Heart right ventricle (tissue), 16 donors: ENCODE measurements around the gene ARL15. TPM values are rescaled to one million over a fixed set of nuclear protein-coding genes. Genes with fewer than 3 reads are reported as not detected.

Experiments used
- ATAC-seq, 8 donors: fragments of 200-7000 bp; cut with Tn5 transposase; one replicate each; pipeline ENCODE4 v1.9.1; 2020; ENCODE audit warnings: mild to moderate bottlenecking in 8 of 8, moderate library complexity in 8 of 8, moderate number of reproducible peaks in 1 of 8
- DNase-seq, 2 donors: peaks; one replicate each; pipeline ENCODE4 v3.0.0-alpha.2; 2020
- H3K27ac ChIP-seq, 10 donors: fragments of 200-600 bp; sonication (generic) in 2 of 10; one replicate each; pipeline versions ENCODE4 v1.5.0 to v1.8.0; 2020 to 2022; ENCODE audit warnings: mild to moderate bottlenecking in 3 of 10
- H3K27me3 ChIP-seq, 7 donors: fragments of 200-600 bp; one replicate each; pipeline ENCODE4 v1.8.0; 2021 to 2022; ENCODE audit warnings: mild to moderate bottlenecking in 2 of 7
- H3K36me3 ChIP-seq, 9 donors: fragments of 200-600 bp; sonication (generic) in 1 of 9; one replicate each; pipeline versions ENCODE4 v1.5.0 to v1.8.0; 2020 to 2022; ENCODE audit warnings: mild to moderate bottlenecking in 2 of 9
- H3K4me1 ChIP-seq, 9 donors: fragments of 200-600 bp; sonication (generic) in 1 of 9; one replicate each; pipeline versions ENCODE4 v1.5.0 to v1.8.0; 2020 to 2022; ENCODE audit warnings: mild to moderate bottlenecking in 4 of 9
- H3K4me3 ChIP-seq, 10 donors: fragments of 200-600 bp; sonication (generic) in 2 of 10; one replicate each; pipeline versions ENCODE4 v1.5.0 to v1.8.0; 2020 to 2022; ENCODE audit warnings: mild to moderate bottlenecking in 7 of 10, moderate library complexity in 2 of 10
- H3K9me3 ChIP-seq, 11 donors: fragments of 200-600 bp in 10 of 11; sonication (generic) in 2 of 11; one replicate each; pipeline versions ENCODE4 v1.5.0 to v1.8.0; 2013 to 2022; ENCODE audit warnings: mild to moderate bottlenecking in 2 of 11, control low read depth in 1 of 11, moderate library complexity in 1 of 11
- CTCF ChIP-seq, 9 donors: fragments of 200-600 bp; sonication (generic) in 2 of 9; IDR thresholded peaks; one replicate each; pipeline versions ENCODE4 v1.5.0 to v1.8.0; 2021 to 2022; ENCODE audit warnings: antibody characterized with exemption in 9 of 9, mild to moderate bottlenecking in 5 of 9, moderate library complexity in 1 of 9
- WGBS, 2 donors: extraction: QIAGEN DNeasy Blood & Tissue Kit; methylation state at CpG; one replicate each; pipeline ENCODE4 v1.1.7; 2013; ENCODE audit warnings: inconsistent platforms in 1 of 2; 5-methylcytosine and 5-hydroxymethylcytosine counted together
- intact Hi-C, 10 donors: fragments of 100-400 bp; cut with DNase I; formaldehyde crosslinking; loops; one replicate each; pipeline versions ENCODE4 v1.11.1 to v1.14.2; 2022
- polyA plus RNA-seq, 2 donors: library from polyadenylated mRNA; stranded (reverse); fragments of 200-250 nt; gene quantifications; one replicate each; pipeline ENCODE4 v1.2.3, GENCODE V29; 2013
- total RNA-seq, 10 donors: library from RNA; stranded (reverse); fragmentation: NEBNext Ultra II Directional in 3 of 10; extraction: Animal tissue kit (Norgen Biotek cat#: 25700) in 3 of 10; gene quantifications; one replicate each; pipeline versions ENCODE4 v1.2.1 to v1.2.4, GENCODE V29; 2021 to 2023
- donor health status: Arrhythmogenic right ventricular cardiomyopathy.
- donor health status: ischemic (EF 13 %, LVEDD 7.1; RV severe dilation, severe dysfunction).
- donor health status: healthy with polysubstance abuse.
- donor health status: DM: no; HTN: yes; CAD: no.
- donor health status: DM: no; HTN: no; CAD: no.
- donor health status: ischemic (EF 25% LVEDD 6.9; RV normal size, moderate dysfunction).
- donor health status: ischemic (EF 25% LVEDD 5.7; RV mildly dilated, moderate dysfunction).
- donor health status: healthy.
- donor health status: DM: yes; HTN: yes; CAD: no.
- donor health status: Ischemic cardiomyopathy.
- donor health status: ischemic (EF 35%, LVEDD 5.7; RV mildly dilated, moderate dysfunction).
- donor health status: nonischemic (EF 11% LVEDD 7.7; RV severe dilation, severe dysfunction).
- donor health status: DM: yes; HTN: yes; CAD: no.
- donor health status: PGD.
- donor health status: ischemic (EF 29% LVEDD 5.4; RV normal size, mild dysfunction).
- donor health status: nonischemic (EF 23%, LVEDD 6.1; RV moderate dilation, normal function).

The ARL15 gene
- total and polyA plus RNA-seq, 12 donors = 7.8 to 31.8 (median 26.9) TPM

- ATAC-seq (no peak), DNase-seq (no peak)
- Histone ChIP-seq H3K27ac (no peak overlapping the region), H3K27me3 (no peaks in the 10 kb centered on the region), H3K36me3 (peaks cover 0 to 5% (median 0%) of the 10 kb centered on the region in 9 donors), H3K9me3 (no peaks in the 10 kb centered on the region), H3K4me1 (peaks cover 0 to 14% (median 7%) of the 10 kb centered on the region in 9 donors), H3K4me3 (no peak overlapping the region)
- 98 to 100% methylated on average over 1 of the region's 1 CpG for WGBS, 2 donors
- intact Hi-C loops = no loop called here
- no peak for TF ChIP-seq CTCF (IDR thresholded peaks at IDR 0.05)
These were observed 403.6 kb downstream of the ARL15 start for GRCh38 chr5:53906736-53907135.

GRCh38 chr5:53902296-53902907 is 408.0 kb downstream of the ARL15 start:
- no peak for TF ChIP-seq CTCF (IDR thresholded peaks at IDR 0.05)
- DNase-seq (no peak), ATAC-seq (peak in 7 of 8 donors; percentile 37 to 93 (median 57))
- 67 to 76% methylated on average over 6 of the region's 6 CpGs for WGBS, 2 donors
- no peak overlapping the region for H3K4me3 ChIP-seq
- peaks cover 0 to 14% (median 7%) of the 10 kb centered on the region in 9 donors for H3K4me1 ChIP-seq
- intact Hi-C loops = no loop called here
- H3K9me3 ChIP-seq = no peaks in the 10 kb centered on the region
- H3K36me3 ChIP-seq = peaks cover 0 to 5% (median 0%) of the 10 kb centered on the region in 9 donors
- peak overlapping the region in 1 of 10 donors; percentile 7 for H3K27ac ChIP-seq
- no peaks in the 10 kb centered on the region for H3K27me3 ChIP-seq

- H3K4me1 ChIP-seq = peaks cover 0 to 14% (median 7%) of the 10 kb centered on the region in 9 donors
- WGBS, 2 donors = 88 to 89% methylated on average over 2 of the region's 2 CpGs
- ATAC-seq = no peak
- no peak overlapping the region for H3K4me3 ChIP-seq
- no peak overlapping the region for H3K27ac ChIP-seq
- H3K36me3 ChIP-seq = no peaks in the 10 kb centered on the region
- no peak for DNase-seq
- no peaks in the 10 kb centered on the region for H3K27me3 ChIP-seq
- no peaks in the 10 kb centered on the region for H3K9me3 ChIP-seq
- intact Hi-C loops = no loop called here
- no peak for TF ChIP-seq CTCF (IDR thresholded peaks at IDR 0.05)
These were observed 409.7 kb downstream of the ARL15 start for GRCh38 chr5:53900677-53901076.

GRCh38 chr5:53895091-53895683 is 415.2 kb downstream of the ARL15 start:
- 60 to 70% methylated on average over 3 of the region's 3 CpGs for WGBS, 2 donors
- H3K4me3 ChIP-seq = no peak overlapping the region
- H3K9me3 ChIP-seq = no peaks in the 10 kb centered on the region
- no peaks in the 10 kb centered on the region for H3K27me3 ChIP-seq
- intact Hi-C loops = no loop called here
- peaks cover 0 to 17% (median 0%) of the 10 kb centered on the region in 9 donors for H3K4me1 ChIP-seq
- no peak overlapping the region for H3K27ac ChIP-seq
- DNase-seq (no peak), ATAC-seq (no peak)
- H3K36me3 ChIP-seq = no peaks in the 10 kb centered on the region
- TF ChIP-seq CTCF (IDR thresholded peaks at IDR 0.05) = no peak
